ENCODE measurements around the gene DCP2.
A peak's percentile ranks its signal among the peaks of the same experiment; 100 is the strongest.

Gene DCP2

DNA sequence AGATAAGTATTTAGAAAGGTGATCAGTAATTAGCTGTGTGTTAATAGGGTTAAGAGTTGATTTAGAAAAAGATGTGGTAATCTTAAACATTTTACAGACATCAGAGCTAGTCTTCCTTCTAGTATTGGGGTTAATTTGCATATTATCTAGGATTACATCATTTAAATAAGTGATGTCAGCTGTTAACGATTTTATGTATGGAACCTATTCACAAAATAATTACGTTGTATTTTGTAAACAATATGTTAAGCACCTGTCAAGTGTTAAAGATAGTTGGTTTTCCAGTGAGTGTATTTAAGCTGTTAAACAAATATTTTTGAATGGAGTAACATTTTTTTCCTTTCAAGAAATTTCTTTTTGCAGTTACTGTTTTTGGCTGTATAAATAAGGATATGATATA, 2.2 kb downstream of the DCP2 start:
- Histone ChIP-seq H3K23ac (ENCODE audit: low read length in 2 of 2) (no peak overlapping the region), H2AK5ac (ENCODE audit: low read length, severe bottlenecking) (no peak overlapping the region), H3K79me1 (replicated peaks; ENCODE audit: low read length, poor library complexity, severe bottlenecking) (no peaks in the 10 kb centered on the region), H4K91ac (ENCODE audit: low read length) (no peak overlapping the region), H3K4me2 (ENCODE audit: low read length, poor library complexity, severe bottlenecking) (no peak overlapping the region), H3K9ac (ENCODE audit: low read length) (peak overlapping the region; percentile 95), H3K9me3 (ENCODE audit: control insufficient read depth, low read length) (no peaks in the 10 kb centered on the region), H2BK12ac (ENCODE audit: low read length in 2 of 2) (no peak overlapping the region), H2BK15ac (ENCODE audit: low read depth, poor library complexity, severe bottlenecking) (no peak overlapping the region), H3K27ac (ENCODE audit: low read length, poor library complexity, severe bottlenecking) (no peak overlapping the region), H3K4me3 (ENCODE audit: insufficient read depth in 1 of 2, low read depth in 1 of 2, low read length in 2 of 2) (peak overlapping the region in 1 of 2 experiments; percentile 96), H3K14ac (ENCODE audit: low read length in 2 of 2) (no peak overlapping the region), H4K8ac (ENCODE audit: low read length) (no peak overlapping the region), H2BK120ac (ENCODE audit: low read depth, low read length) (no peak overlapping the region), H3K27me3 (ENCODE audit: control insufficient read depth in 1 of 2, insufficient read depth in 1 of 2, low read length in 2 of 2) (no peaks in the 10 kb centered on the region), H3K4ac (ENCODE audit: low read depth in 1 of 2, low read length in 2 of 2) (no peak overlapping the region), H3K36me3 (ENCODE audit: control insufficient read depth in 1 of 2, insufficient read depth in 2 of 2, low read depth in 1 of 2, low read length in 2 of 2) (peaks cover 4 to 22% of the 10 kb centered on the region in 2 experiments), H2BK5ac (ENCODE audit: low read depth, low read length, poor library complexity, severe bottlenecking) (no peak overlapping the region), H2AFZ (ENCODE audit: low read depth, low read length) (no peak overlapping the region), H3K18ac (ENCODE audit: low read depth in 1 of 2, low read length in 2 of 2) (no peak overlapping the region), H3K4me1 (ENCODE audit: control insufficient read depth, insufficient read depth, low read depth, low read length) (peaks cover 2% of the 10 kb centered on the region)
- DNase-seq = no peak
- WGBS = no CpG with 5 or more reads among the region's 2 CpGs

DNA sequence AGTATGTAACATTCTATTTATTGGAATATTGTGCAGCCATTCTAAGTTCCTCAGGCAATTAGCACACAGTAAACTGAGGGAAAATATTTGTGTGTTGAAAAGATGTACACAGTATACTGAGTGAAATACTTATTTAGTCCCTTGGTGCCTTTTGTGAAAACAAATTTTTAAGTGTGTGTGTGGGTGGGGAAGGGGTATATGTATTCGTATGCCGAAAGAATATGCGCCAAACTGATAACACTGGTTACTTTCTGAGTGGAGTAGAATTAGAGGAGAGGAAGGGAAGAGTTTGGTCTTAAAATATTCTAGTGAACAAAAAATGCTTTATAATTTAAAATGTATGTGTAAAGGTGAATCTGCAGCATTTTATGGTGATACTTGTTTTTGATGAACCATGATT, 3.1 kb downstream of the DCP2 start:
- H3K27ac ChIP-seq (ENCODE audit: low read length, poor library complexity, severe bottlenecking) = no peak overlapping the region
- H2BK12ac ChIP-seq (ENCODE audit: low read length in 2 of 2) = no peak overlapping the region
- H3K4me2 ChIP-seq (ENCODE audit: low read length, poor library complexity, severe bottlenecking) = no peak overlapping the region
- H3K79me1 ChIP-seq (replicated peaks; ENCODE audit: low read length, poor library complexity, severe bottlenecking) = no peaks in the 10 kb centered on the region
- no peak overlapping the region for H3K4ac ChIP-seq (ENCODE audit: low read depth in 1 of 2, low read length in 2 of 2)
- no peaks in the 10 kb centered on the region for H3K9me3 ChIP-seq (ENCODE audit: control insufficient read depth, low read length)
- H4K91ac ChIP-seq (ENCODE audit: low read length) = no peak overlapping the region
- no peak overlapping the region for H2AFZ ChIP-seq (ENCODE audit: low read depth, low read length)
- peaks cover 2% of the 10 kb centered on the region for H3K4me1 ChIP-seq (ENCODE audit: control insufficient read depth, insufficient read depth, low read depth, low read length)
- H2BK120ac ChIP-seq (ENCODE audit: low read depth, low read length) = no peak overlapping the region
- no peaks in the 10 kb centered on the region for H3K27me3 ChIP-seq (ENCODE audit: control insufficient read depth in 1 of 2, insufficient read depth in 1 of 2, low read length in 2 of 2)
- no peak overlapping the region for H4K8ac ChIP-seq (ENCODE audit: low read length)
- H2BK15ac ChIP-seq (ENCODE audit: low read depth, poor library complexity, severe bottlenecking) = no peak overlapping the region
- no peak overlapping the region for H2AK5ac ChIP-seq (ENCODE audit: low read length, severe bottlenecking)
- 78% methylated on average over 3 of the region's 3 CpGs for WGBS
- peaks cover 4 to 22% of the 10 kb centered on the region in 2 experiments for H3K36me3 ChIP-seq (ENCODE audit: control insufficient read depth in 1 of 2, insufficient read depth in 2 of 2, low read depth in 1 of 2, low read length in 2 of 2)
- DNase-seq = no peak
- H3K9ac ChIP-seq (ENCODE audit: low read length) = peak overlapping the region; percentile 95
- no peak overlapping the region for H3K23ac ChIP-seq (ENCODE audit: low read length in 2 of 2)
- no peak overlapping the region for H3K18ac ChIP-seq (ENCODE audit: low read depth in 1 of 2, low read length in 2 of 2)
- no peak overlapping the region for H2BK5ac ChIP-seq (ENCODE audit: low read depth, low read length, poor library complexity, severe bottlenecking)
- peak overlapping the region in 1 of 2 experiments; percentile 43 for H3K4me3 ChIP-seq (ENCODE audit: insufficient read depth in 1 of 2, low read depth in 1 of 2, low read length in 2 of 2)
- no peak overlapping the region for H3K14ac ChIP-seq (ENCODE audit: low read length in 2 of 2)

DNA sequence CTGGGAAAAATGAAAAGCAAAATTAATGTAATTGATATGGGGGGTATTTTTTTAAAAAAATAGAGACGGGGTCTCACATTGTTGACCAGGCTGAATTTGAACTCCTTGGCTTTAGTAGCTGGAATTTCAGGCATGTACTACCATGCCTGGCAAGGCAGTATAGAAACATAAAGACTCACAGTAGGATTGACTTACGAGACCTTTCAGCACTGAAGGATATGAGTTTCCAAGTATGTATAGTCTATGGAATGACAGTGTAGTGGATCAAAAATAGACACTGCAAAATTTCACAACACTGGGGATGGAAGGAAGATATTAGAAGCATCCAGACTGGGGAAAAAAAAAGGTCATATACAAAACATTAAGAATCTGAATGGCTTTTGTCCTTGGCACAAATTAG, 6.8 kb downstream of the DCP2 start:
- Histone ChIP-seq H3K14ac (ENCODE audit: low read length in 2 of 2) (no peak overlapping the region), H4K8ac (ENCODE audit: low read length) (no peak overlapping the region), H2BK120ac (ENCODE audit: low read depth, low read length) (no peak overlapping the region), H2BK15ac (ENCODE audit: low read depth, poor library complexity, severe bottlenecking) (no peak overlapping the region), H3K4me3 (ENCODE audit: insufficient read depth in 1 of 2, low read depth in 1 of 2, low read length in 2 of 2) (no peak overlapping the region), H3K27me3 (ENCODE audit: control insufficient read depth in 1 of 2, insufficient read depth in 1 of 2, low read length in 2 of 2) (no peaks in the 10 kb centered on the region), H3K9me3 (ENCODE audit: control insufficient read depth, low read length) (no peaks in the 10 kb centered on the region), H3K9ac (ENCODE audit: low read length) (no peak overlapping the region), H2BK5ac (ENCODE audit: low read depth, low read length, poor library complexity, severe bottlenecking) (no peak overlapping the region), H4K91ac (ENCODE audit: low read length) (no peak overlapping the region), H2BK12ac (ENCODE audit: low read length in 2 of 2) (no peak overlapping the region), H3K23ac (ENCODE audit: low read length in 2 of 2) (no peak overlapping the region), H3K18ac (ENCODE audit: low read depth in 1 of 2, low read length in 2 of 2) (no peak overlapping the region), H3K36me3 (ENCODE audit: control insufficient read depth in 1 of 2, insufficient read depth in 2 of 2, low read depth in 1 of 2, low read length in 2 of 2) (peaks cover 7 to 33% of the 10 kb centered on the region in 2 experiments), H2AFZ (ENCODE audit: low read depth, low read length) (no peak overlapping the region), H3K4me1 (ENCODE audit: control insufficient read depth, insufficient read depth, low read depth, low read length) (peaks cover 2% of the 10 kb centered on the region), H3K27ac (ENCODE audit: low read length, poor library complexity, severe bottlenecking) (no peak overlapping the region), H3K4me2 (ENCODE audit: low read length, poor library complexity, severe bottlenecking) (no peak overlapping the region), H3K4ac (ENCODE audit: low read depth in 1 of 2, low read length in 2 of 2) (no peak overlapping the region), H3K79me1 (replicated peaks; ENCODE audit: low read length, poor library complexity, severe bottlenecking) (peaks cover 2% of the 10 kb centered on the region), H2AK5ac (ENCODE audit: low read length, severe bottlenecking) (no peak overlapping the region)
- peak; percentile 31 for DNase-seq
- 97% methylated on average over 2 of the region's 2 CpGs for WGBS

DNA sequence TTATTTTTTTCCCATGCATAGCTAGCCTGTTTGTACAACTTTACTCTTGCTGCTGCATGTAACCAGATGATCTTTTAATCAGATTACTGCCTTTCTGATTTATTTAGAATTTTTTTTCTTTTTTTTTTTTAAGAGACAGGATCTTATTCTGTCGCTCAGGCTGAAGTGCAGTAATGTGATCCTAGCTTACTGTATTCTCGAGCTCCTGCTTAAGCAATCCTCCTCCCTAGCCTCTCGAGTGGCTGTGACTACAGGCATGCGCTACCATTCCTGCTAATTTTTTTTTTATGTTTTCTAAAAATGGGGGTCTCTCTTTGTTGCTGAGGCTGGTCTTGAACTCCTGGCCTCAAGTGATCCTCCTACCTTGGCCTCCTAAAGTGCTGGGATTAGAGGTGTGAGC, 9.6 kb downstream of the DCP2 start:
- Histone ChIP-seq H3K9ac (ENCODE audit: low read length) (no peak overlapping the region), H3K23ac (ENCODE audit: low read length in 2 of 2) (no peak overlapping the region), H3K4me3 (ENCODE audit: insufficient read depth in 1 of 2, low read depth in 1 of 2, low read length in 2 of 2) (no peak overlapping the region), H2BK120ac (ENCODE audit: low read depth, low read length) (no peak overlapping the region), H3K4ac (ENCODE audit: low read depth in 1 of 2, low read length in 2 of 2) (no peak overlapping the region), H4K8ac (ENCODE audit: low read length) (no peak overlapping the region), H3K18ac (ENCODE audit: low read depth in 1 of 2, low read length in 2 of 2) (no peak overlapping the region), H2BK12ac (ENCODE audit: low read length in 2 of 2) (no peak overlapping the region), H3K9me3 (ENCODE audit: control insufficient read depth, low read length) (no peaks in the 10 kb centered on the region), H3K27ac (ENCODE audit: low read length, poor library complexity, severe bottlenecking) (no peak overlapping the region), H3K36me3 (ENCODE audit: control insufficient read depth in 1 of 2, insufficient read depth in 2 of 2, low read depth in 1 of 2, low read length in 2 of 2) (peaks cover 7 to 44% of the 10 kb centered on the region in 2 experiments), H3K27me3 (ENCODE audit: control insufficient read depth in 1 of 2, insufficient read depth in 1 of 2, low read length in 2 of 2) (no peaks in the 10 kb centered on the region), H2BK15ac (ENCODE audit: low read depth, poor library complexity, severe bottlenecking) (no peak overlapping the region), H2AFZ (ENCODE audit: low read depth, low read length) (no peak overlapping the region), H3K4me2 (ENCODE audit: low read length, poor library complexity, severe bottlenecking) (no peak overlapping the region), H2AK5ac (ENCODE audit: low read length, severe bottlenecking) (no peak overlapping the region), H2BK5ac (ENCODE audit: low read depth, low read length, poor library complexity, severe bottlenecking) (no peak overlapping the region), H3K14ac (ENCODE audit: low read length in 2 of 2) (no peak overlapping the region), H4K91ac (ENCODE audit: low read length) (no peak overlapping the region), H3K4me1 (ENCODE audit: control insufficient read depth, insufficient read depth, low read depth, low read length) (no peaks in the 10 kb centered on the region), H3K79me1 (replicated peaks; ENCODE audit: low read length, poor library complexity, severe bottlenecking) (peaks cover 2% of the 10 kb centered on the region)
- DNase-seq = no peak
- WGBS = 98% methylated on average over 4 of the region's 4 CpGs
